Activated T-cell treated with anti-CD3 and anti-CD28 coated beads, Interleukin-2, amount 50 U/mL, for 4 hours (primary cell): ENCODE data around the gene NINJ2. TPM values are rescaled to one million over a fixed set of nuclear protein-coding genes. Genes with fewer than 3 reads are reported as not detected.

Experiments
- ATAC-seq, 2 donors: fragments of 200-7000 bp; cut with Tn5 transposase; one replicate each; pipeline ENCODE4 v1.10.0; 2021
- DNase-seq: peaks from one replicate; pipeline ENCODE4 v3.0.0-alpha.2; 2020
- H3K27me3 Mint-ChIP-seq: one replicate; pipeline ENCODE4 v1.8.0; 2021; ENCODE audit warnings: low read depth, mixed read lengths
- H3K36me3 Mint-ChIP-seq: one replicate; pipeline ENCODE4 v1.8.0; 2022; ENCODE audit warnings: mixed read lengths; ENCODE audit not compliant: insufficient read depth
- H3K4me1 Mint-ChIP-seq: one replicate; pipeline ENCODE4 v1.8.0; 2021; ENCODE audit warnings: low read depth, mixed read lengths
- H3K4me3 Mint-ChIP-seq: one replicate; pipeline ENCODE4 v1.8.0; 2021; ENCODE audit warnings: mild to moderate bottlenecking, moderate library complexity, mixed read lengths
- H3K9me3 Mint-ChIP-seq: one replicate; pipeline ENCODE4 v1.8.0; 2021; ENCODE audit warnings: mixed read lengths
- total RNA-seq, 3 donors: library from RNA; stranded (reverse); gene quantifications; one replicate each; pipeline ENCODE4 v1.2.1, GENCODE V29; 2021

Gene NINJ2
- total RNA-seq, 3 donors from 2014 or later, result 2.6 to 3.7 (median 2.7) TPM

- Mint-ChIP-seq H3K9me3 (no peaks in the 10 kb centered on the region), H3K36me3 (no peaks in the 10 kb centered on the region), H3K4me3 (no peak overlapping the region), H3K4me1 (peaks cover 28% of the 10 kb centered on the region), H3K27me3 (no peaks in the 10 kb centered on the region)
- DNase-seq (no peak), ATAC-seq (peak; percentile 37 to 78)
These were observed 40.8 kb downstream of the NINJ2 start for GRCh38 chr12:622416-622815.

GRCh38 chr12:619346-619745, 43.9 kb downstream of the NINJ2 start:
- no peaks in the 10 kb centered on the region for H3K9me3 Mint-ChIP-seq
- ATAC-seq (peak in 1 of 2 donors; percentile 44), DNase-seq (no peak)
- no peaks in the 10 kb centered on the region for H3K27me3 Mint-ChIP-seq
- H3K36me3 Mint-ChIP-seq, result no peaks in the 10 kb centered on the region
- peaks cover 28% of the 10 kb centered on the region for H3K4me1 Mint-ChIP-seq
- no peak overlapping the region for H3K4me3 Mint-ChIP-seq

- H3K27me3 Mint-ChIP-seq, result no peaks in the 10 kb centered on the region
- no peaks in the 10 kb centered on the region for H3K9me3 Mint-ChIP-seq
- no peaks in the 10 kb centered on the region for H3K36me3 Mint-ChIP-seq
- peaks cover 26% of the 10 kb centered on the region for H3K4me1 Mint-ChIP-seq
- ATAC-seq, result no peak
- DNase-seq, result no peak
- no peak overlapping the region for H3K4me3 Mint-ChIP-seq
These were observed 44.6 kb downstream of the NINJ2 start for GRCh38 chr12:618605-619004.

DNA sequence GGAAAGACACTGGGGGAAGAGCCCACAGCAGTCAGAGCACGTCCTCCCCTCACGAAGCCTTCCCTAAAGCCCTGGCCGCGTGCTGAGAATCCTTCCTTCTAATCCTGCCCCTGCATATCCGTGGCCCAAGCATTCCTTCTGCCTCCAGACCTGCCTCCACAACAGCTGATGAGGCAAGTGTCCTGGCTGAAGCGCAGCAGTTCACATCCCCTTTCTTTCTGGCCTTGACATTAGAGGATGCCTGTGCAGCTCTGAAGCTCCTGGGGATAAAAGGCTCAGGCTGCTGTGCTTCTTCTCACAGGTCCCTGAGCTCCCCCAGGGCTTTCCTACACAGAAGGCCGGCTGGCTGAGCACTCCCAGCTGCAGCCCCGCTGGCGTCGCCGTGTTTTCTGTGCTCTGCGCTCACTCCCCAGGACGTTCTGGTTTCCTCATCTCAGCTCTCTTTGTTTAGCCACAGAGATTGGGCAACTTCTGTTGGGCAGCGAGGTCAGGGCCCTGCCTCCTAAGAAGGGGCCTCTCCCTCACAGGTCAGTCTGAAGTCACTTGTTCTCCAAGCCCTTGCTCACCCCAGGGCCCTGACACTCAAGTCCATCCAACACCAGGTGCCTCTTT, 45.8 kb downstream of the NINJ2 start:
- H3K4me1 Mint-ChIP-seq, result peaks cover 14% of the 10 kb centered on the region
- H3K36me3 Mint-ChIP-seq, result no peaks in the 10 kb centered on the region
- no peaks in the 10 kb centered on the region for H3K9me3 Mint-ChIP-seq
- ATAC-seq (no peak), DNase-seq (no peak)
- H3K4me3 Mint-ChIP-seq, result no peak overlapping the region
- H3K27me3 Mint-ChIP-seq, result no peaks in the 10 kb centered on the region

GRCh38 chr12:615620-616019, 47.6 kb downstream of the NINJ2 start:
- Mint-ChIP-seq H3K9me3 (no peaks in the 10 kb centered on the region), H3K4me1 (peaks cover 12% of the 10 kb centered on the region), H3K27me3 (no peaks in the 10 kb centered on the region), H3K36me3 (no peaks in the 10 kb centered on the region), H3K4me3 (no peak overlapping the region)
- ATAC-seq (no peak), DNase-seq (no peak)

GRCh38 chr12:614411-614970, 48.8 kb downstream of the NINJ2 start:
- Mint-ChIP-seq H3K36me3 (no peaks in the 10 kb centered on the region), H3K27me3 (no peaks in the 10 kb centered on the region), H3K4me1 (peaks cover 21% of the 10 kb centered on the region), H3K4me3 (no peak overlapping the region), H3K9me3 (no peaks in the 10 kb centered on the region)
- peak; percentile 43 to 61 for ATAC-seq
- DNase-seq, result peak; percentile 32

DNA sequence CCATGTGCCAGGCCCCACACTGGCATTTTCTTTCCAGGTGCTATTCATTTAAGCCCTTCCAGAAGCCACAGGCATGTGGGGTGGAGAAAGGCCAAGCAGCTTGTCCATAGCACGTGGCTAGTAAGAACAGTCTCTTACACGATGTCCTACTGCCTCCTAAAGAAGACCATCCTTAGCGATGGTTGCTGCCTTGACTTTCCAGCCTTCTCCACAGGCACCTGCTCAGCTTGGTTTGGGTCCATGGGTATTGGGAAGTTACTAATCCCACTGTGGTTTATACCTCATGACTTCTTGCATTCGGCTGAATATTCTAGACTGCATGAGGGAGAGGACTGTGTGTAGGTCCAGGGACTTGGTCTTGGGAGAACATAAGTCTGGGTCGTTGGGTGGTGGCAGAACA, 49.2 kb downstream of the NINJ2 start:
- no peaks in the 10 kb centered on the region for H3K9me3 Mint-ChIP-seq
- H3K4me1 Mint-ChIP-seq, result peaks cover 19% of the 10 kb centered on the region
- no peak overlapping the region for H3K4me3 Mint-ChIP-seq
- H3K27me3 Mint-ChIP-seq, result no peaks in the 10 kb centered on the region
- no peak for ATAC-seq
- no peak for DNase-seq
- H3K36me3 Mint-ChIP-seq, result no peaks in the 10 kb centered on the region

- ATAC-seq, result no peak
- no peaks in the 10 kb centered on the region for H3K27me3 Mint-ChIP-seq
- H3K9me3 Mint-ChIP-seq, result no peaks in the 10 kb centered on the region
- no peak overlapping the region for H3K4me3 Mint-ChIP-seq
- H3K4me1 Mint-ChIP-seq, result peaks cover 15% of the 10 kb centered on the region
- no peaks in the 10 kb centered on the region for H3K36me3 Mint-ChIP-seq
- no peak for DNase-seq
These were observed 50.4 kb downstream of the NINJ2 start for GRCh38 chr12:612886-613285.

GRCh38 chr12:612293-612692, 51.0 kb downstream of the NINJ2 start:
- no peaks in the 10 kb centered on the region for H3K27me3 Mint-ChIP-seq
- H3K4me1 Mint-ChIP-seq, result peaks cover 21% of the 10 kb centered on the region
- H3K36me3 Mint-ChIP-seq, result no peaks in the 10 kb centered on the region
- no peak overlapping the region for H3K4me3 Mint-ChIP-seq
- ATAC-seq, result no peak
- no peak for DNase-seq
- H3K9me3 Mint-ChIP-seq, result no peaks in the 10 kb centered on the region

GRCh38 chr12:611721-612120, 51.5 kb downstream of the NINJ2 start:
- Mint-ChIP-seq H3K36me3 (no peaks in the 10 kb centered on the region), H3K9me3 (no peaks in the 10 kb centered on the region), H3K27me3 (no peaks in the 10 kb centered on the region), H3K4me3 (no peak overlapping the region), H3K4me1 (peaks cover 25% of the 10 kb centered on the region)
- no peak for ATAC-seq
- DNase-seq, result no peak

GRCh38 chr12:608921-609320, 54.3 kb downstream of the NINJ2 start:
- Mint-ChIP-seq H3K9me3 (no peaks in the 10 kb centered on the region), H3K4me1 (peaks cover 25% of the 10 kb centered on the region), H3K27me3 (no peaks in the 10 kb centered on the region), H3K4me3 (no peak overlapping the region), H3K36me3 (no peaks in the 10 kb centered on the region)
- no peak for ATAC-seq
- DNase-seq, result no peak

GRCh38 chr12:608413-608812, 54.8 kb downstream of the NINJ2 start:
- Mint-ChIP-seq H3K36me3 (no peaks in the 10 kb centered on the region), H3K4me3 (no peak overlapping the region), H3K4me1 (peaks cover 25% of the 10 kb centered on the region), H3K9me3 (no peaks in the 10 kb centered on the region), H3K27me3 (no peaks in the 10 kb centered on the region)
- DNase-seq, result no peak
- no peak for ATAC-seq

- H3K9me3 Mint-ChIP-seq, result no peaks in the 10 kb centered on the region
- H3K4me3 Mint-ChIP-seq, result no peak overlapping the region
- DNase-seq, result no peak
- peaks cover 25% of the 10 kb centered on the region for H3K4me1 Mint-ChIP-seq
- no peaks in the 10 kb centered on the region for H3K36me3 Mint-ChIP-seq
- no peaks in the 10 kb centered on the region for H3K27me3 Mint-ChIP-seq
- no peak for ATAC-seq
These were observed 55.7 kb downstream of the NINJ2 start for GRCh38 chr12:607541-608001.

DNA sequence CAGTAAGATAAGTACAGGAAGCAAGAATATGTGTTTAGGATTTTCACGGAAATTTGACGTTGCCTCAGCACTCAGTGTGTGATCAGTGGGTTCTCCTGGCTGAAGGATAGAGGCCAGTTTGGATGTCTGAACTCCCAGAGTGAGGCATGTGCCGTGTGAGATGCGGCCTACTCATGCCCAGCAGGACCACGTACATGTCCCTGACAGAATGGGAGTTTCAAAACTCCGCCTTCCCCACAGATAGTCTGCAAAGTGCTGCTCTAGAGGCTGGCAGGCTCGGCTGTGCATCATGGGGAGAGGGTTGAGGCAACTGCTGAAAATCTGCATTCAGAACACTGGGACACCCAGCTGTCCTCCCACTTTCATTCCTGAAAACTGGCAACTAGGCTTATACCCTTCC, 58.3 kb downstream of the NINJ2 start:
- no peak for DNase-seq
- no peaks in the 10 kb centered on the region for H3K36me3 Mint-ChIP-seq
- H3K9me3 Mint-ChIP-seq, result no peaks in the 10 kb centered on the region
- H3K4me1 Mint-ChIP-seq, result peaks cover 13% of the 10 kb centered on the region
- no peaks in the 10 kb centered on the region for H3K27me3 Mint-ChIP-seq
- no peak overlapping the region for H3K4me3 Mint-ChIP-seq
- ATAC-seq, result no peak

- no peaks in the 10 kb centered on the region for H3K27me3 Mint-ChIP-seq
- no peaks in the 10 kb centered on the region for H3K9me3 Mint-ChIP-seq
- H3K36me3 Mint-ChIP-seq, result no peaks in the 10 kb centered on the region
- no peak overlapping the region for H3K4me3 Mint-ChIP-seq
- DNase-seq, result no peak
- no peak for ATAC-seq
- H3K4me1 Mint-ChIP-seq, result peaks cover 8% of the 10 kb centered on the region
These were observed 60.6 kb downstream of the NINJ2 start for GRCh38 chr12:602700-603068.
